HG03520 (cell line): Measurements from ENCODE around the gene TSC1.
"Not testable (repeated sequence)": the region's sequence is repeated elsewhere in the genome, so short reads cannot be mapped to it uniquely, and the experiment has no call there.

ENCODE experiments used
- ATAC-seq: cut with Tn5 transposase; IDR thresholded peaks from one replicate; pipeline ENCODE4 v1.9.1; 2021; ENCODE audit warnings: mild to moderate bottlenecking, moderate library complexity; ENCODE audit not compliant: unreplicated experiment

TSC1 gene

GRCh38 chr9:132978112-132978450, 33.7 kb upstream of the TSC1 start:
- ATAC-seq = no peak

DNA sequence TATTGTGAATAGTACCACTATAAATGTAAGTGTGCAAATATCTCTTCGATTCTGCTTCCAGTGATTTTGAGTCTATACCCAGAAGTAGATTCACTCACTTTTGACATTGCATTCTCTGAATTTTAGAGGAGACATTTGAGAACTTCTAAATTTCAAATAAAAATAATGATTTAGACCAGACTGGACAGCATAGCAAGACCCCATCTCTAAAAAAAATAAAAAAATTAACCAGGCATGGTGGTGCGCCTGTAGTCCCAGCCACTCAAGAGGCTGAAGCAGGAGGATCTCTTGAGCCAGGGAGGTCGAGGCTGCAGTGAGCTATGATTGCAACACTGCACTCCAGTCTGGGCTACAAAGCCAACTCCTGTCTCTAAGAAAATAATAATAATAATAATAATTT, 32.2 kb upstream of the TSC1 start:
- no peak for ATAC-seq

- ATAC-seq = no peak
These were observed 31.5 kb upstream of the TSC1 start for GRCh38 chr9:132975961-132976360.

GRCh38 chr9:132973713-132974112, 29.3 kb upstream of the TSC1 start:
- ATAC-seq = no peak

- ATAC-seq = no peak
These were observed 28.8 kb upstream of the TSC1 start for GRCh38 chr9:132973166-132973565.

GRCh38 chr9:132970324-132971062, 26.1 kb upstream of the TSC1 start:
- ATAC-seq = no peak

DNA sequence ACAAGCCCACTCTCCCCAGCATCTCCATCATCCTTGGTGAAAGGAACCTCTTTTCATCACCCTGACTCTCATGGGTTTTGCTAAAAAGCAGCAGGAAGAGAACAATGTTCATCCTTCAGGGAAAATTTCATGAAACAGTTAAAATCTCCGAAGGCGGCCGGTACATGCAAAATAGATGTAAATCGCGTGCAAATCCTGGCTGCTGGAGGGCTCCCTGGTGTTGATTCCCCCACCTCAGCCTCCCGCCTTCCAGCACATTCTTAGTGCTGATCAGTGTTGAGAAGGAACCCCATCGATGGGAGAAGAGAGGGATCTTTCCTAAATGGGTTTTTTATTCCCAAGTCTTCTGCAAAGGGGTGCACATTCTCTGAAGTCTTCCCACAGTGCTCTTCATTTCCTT, 25.4 kb upstream of the TSC1 start:
- ATAC-seq = no peak

GRCh38 chr9:132967908-132968307, 23.5 kb upstream of the TSC1 start:
- not testable (repeated sequence) for ATAC-seq

DNA sequence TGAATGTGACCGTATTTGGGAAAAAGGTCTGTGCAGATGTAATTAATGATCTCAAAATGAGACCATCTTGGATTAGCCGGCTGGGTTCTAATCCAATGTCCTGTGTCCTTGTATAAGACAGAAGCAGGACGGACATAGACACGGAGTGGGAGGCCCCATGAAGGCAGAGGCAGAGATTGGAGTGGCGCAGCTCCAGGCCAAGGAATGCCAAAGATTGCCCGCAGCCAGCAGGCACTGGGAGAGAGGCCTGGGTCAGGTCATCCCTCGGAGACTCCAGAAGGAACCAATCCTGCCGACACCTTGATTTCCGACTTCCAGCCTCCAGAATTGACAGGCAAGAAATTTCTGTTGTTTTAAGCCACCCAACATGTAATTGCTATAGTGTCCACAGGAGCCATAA, 21.1 kb upstream of the TSC1 start:
- ATAC-seq = no peak

- no peak for ATAC-seq
These were observed 16.6 kb upstream of the TSC1 start for GRCh38 chr9:132961002-132961401.

- no peak for ATAC-seq
These were observed 13.4 kb upstream of the TSC1 start for GRCh38 chr9:132957805-132958204.

DNA sequence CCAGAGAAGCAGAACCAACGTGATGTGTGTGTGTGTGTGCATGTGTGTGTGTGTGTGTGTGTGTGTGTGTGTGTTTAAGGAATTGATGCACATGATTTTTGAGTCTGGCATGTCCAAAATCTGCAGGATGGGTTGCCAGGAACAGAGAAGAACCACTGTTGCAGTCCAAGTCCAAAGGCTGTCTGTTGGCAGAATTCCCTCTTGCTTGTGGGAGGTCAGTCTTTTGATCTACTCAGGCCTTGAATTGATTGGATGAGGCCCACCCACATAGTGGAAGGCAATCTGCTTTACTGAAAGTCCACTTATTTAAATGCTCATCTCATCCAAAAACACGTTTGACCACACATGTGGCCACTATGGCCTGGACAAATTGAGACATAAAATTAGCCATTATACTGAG, 11.4 kb upstream of the TSC1 start:
- no peak for ATAC-seq

DNA sequence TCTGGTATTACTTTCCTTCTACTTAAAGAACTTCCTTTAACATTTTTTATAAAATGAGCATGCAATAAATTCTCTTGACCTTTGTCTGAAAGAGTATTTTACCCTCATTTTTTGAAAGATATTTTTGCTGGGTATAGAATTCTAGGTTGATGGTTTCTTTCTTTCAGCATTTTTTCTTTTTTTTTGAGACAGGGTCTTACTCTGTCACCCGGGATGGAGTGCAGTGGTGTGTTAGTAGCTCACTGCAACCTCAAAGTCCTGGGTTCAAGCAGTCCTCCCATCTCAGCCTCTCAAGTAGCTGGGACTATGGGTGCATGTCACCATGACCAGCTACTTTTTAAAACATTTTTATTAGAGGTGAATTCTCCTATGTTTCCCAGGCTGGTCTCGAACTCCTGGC, 10.7 kb upstream of the TSC1 start:
- no peak for ATAC-seq

DNA sequence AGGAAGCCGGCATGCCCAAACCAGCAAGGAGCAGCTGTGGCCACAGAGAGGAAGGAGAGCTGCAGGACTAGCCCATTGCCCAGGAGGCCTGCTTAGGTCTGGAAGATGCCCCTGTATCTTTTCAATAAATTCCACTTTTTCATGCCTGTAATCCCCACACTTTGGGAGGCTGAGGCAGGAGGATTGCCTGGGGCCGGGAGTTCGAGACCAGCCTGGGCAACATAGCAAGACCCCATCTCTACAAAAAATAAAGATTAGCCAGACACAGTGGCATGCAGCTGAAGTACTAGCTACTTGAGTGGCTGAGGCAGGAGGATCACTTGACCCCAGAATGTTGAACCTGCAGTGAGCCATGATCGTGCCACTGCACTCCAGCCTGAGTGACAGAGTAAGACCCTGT, 5.3 kb upstream of the TSC1 start:
- no peak for ATAC-seq

DNA sequence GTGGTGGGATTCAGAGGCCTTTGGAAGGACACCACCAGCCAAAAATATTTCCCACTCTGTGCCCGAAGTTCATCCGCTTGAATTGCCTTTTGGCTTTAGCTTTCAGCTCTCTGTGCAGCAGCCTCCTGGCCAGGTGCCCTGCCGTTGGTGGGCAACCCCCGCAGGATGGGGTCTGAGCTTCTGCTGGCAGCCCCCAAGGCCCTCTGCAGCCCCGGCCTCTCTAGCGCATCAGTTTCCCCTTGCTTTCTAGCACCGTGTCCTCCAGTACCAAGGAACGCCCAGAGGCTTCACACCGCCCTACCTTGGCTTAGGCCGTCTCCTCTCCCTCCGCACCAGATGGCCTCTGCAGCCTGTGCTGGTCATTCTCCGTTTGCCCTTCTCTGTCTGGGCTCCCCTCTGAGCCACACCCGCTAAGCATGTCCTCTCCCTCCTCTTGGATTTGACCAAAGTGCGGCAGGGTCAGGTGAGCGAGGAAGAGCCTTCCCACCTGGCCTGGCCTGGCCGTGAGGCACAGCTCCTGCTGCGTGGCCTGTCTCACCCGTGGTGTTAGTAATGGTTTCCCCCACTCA, 4.2 kb upstream of the TSC1 start:
- no peak for ATAC-seq

GRCh38 chr9:132947756-132948155, 3.3 kb upstream of the TSC1 start:
- no peak for ATAC-seq

DNA sequence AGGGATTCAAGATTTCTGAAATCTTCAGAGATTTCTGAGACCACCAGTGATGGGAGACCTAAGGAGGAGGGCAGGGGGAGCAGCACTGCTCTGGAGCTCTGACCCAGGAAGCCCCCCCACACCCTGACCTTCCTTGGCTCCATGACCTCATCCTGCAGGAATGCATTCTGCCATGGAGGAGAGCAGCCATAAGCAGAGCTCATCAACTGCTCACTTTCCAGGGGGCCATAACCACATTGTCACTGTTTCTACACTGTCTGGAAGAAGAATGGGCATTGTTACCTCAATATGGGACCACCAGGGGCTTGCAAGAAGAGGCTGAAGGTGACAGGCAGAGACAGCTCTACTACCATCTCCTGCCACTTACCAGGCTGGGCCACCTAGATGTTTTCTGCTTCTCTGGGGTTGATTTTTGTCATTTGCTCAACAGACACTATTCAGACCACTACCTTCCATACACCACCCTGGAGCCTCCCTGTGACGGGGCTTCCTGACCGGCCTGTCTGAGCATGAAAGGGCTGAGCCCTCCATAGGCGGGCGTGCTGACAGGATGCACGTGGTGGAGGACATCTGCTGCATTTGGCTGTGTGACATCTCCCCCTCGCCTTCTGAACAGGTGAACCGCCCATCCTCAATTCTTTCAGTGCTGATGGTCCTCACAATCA, 2.3 kb upstream of the TSC1 start:
- ATAC-seq = no peak

- no peak for ATAC-seq
These were observed 1.8 kb upstream of the TSC1 start for GRCh38 chr9:132946211-132946610.

- peak; percentile 2 for ATAC-seq
These were observed 1.0 kb upstream of the TSC1 start for GRCh38 chr9:132945186-132946130.

DNA sequence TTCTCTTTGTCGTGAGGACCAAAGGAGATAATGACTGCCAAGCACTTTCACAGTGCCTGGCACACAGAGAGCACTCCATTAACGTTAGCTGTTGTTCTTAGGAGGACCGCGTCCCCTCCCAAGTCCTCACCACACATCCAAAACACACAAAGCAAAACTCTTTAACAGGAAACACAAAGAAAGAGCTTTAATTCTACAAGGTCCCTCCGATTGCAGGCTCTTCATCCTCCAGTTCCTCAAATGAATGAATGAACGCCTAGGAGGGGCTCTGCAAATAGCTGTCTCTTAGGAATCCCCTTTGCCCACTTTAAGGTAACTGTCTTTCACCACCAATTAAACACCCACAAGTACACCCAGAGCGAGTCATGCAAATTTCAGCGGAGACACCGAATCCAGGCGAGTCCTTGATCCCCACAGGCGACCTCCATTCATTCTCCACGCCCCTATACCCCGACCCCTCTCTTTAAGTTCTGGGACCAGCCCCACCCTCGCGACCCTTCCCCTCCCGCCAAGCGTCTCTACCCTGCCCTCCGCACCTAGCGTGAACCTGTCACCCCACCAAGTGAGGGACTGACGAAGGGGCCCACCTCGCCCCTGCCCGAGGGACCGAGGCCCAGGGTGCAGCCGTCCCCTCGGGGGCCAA, 644 bp downstream of the TSC1 start:
- ATAC-seq = peak; percentile 3
